Prostate gland (tissue), 2 donors: ENCODE measurements around the gene CNP. TPM values are rescaled to one million over a fixed set of nuclear protein-coding genes. Genes with fewer than 3 reads are reported as not detected.
A peak's percentile ranks its signal among the peaks of the same experiment; 100 is the strongest.

Experiments used
- DNase-seq: peaks from one replicate; pipeline ENCODE4 v3.0.0-alpha.2; 2019; ENCODE audit warnings: low spot score
- H3K27ac ChIP-seq, 2 donors: fragments of 200-600 bp; sonication (generic); 2 replicates each; pipeline ENCODE4 v1.5.1; 2017 to 2019
- H3K27me3 ChIP-seq: fragments of 200-600 bp; sonication (generic); replicated peaks from 2 replicates; pipeline ENCODE4 v1.5.1; 2019; ENCODE audit not compliant: insufficient read depth
- H3K36me3 ChIP-seq, 2 donors: fragments of 200-600 bp; sonication (generic); 1 replicate in 1 of 2; 2 replicates in 1 of 2; pipeline versions ENCODE4 v1.5.1 to v1.8.1; 2017 to 2019
- H3K4me1 ChIP-seq: fragments of 200-600 bp; sonication (generic); replicated peaks from 2 replicates; pipeline ENCODE4 v1.5.1; 2019
- H3K4me3 ChIP-seq, 2 donors: fragments of 200-600 bp; sonication (generic); 2 replicates each; pipeline ENCODE4 v1.5.1; 2017 to 2019
- H3K9me3 ChIP-seq: fragments of 200-600 bp; sonication (generic); 2 replicates; pipeline ENCODE4 v1.5.1; 2017
- POLR2A ChIP-seq: fragments of 450-650 bp; IDR thresholded peaks from one replicate; pipeline ENCODE4 v1.6.1; 2016; ENCODE audit warnings: antibody characterized with exemption, mild to moderate bottlenecking
- POLR2AphosphoS5 ChIP-seq: sonication (generic); formaldehyde crosslinking; IDR thresholded peaks from one replicate; pipeline ENCODE4 v1.6.1; 2017; ENCODE audit warnings: antibody characterized with exemption
- WGBS: methylation state at CpG from one replicate; pipeline ENCODE4 v1.1.5; 2018; 5-methylcytosine and 5-hydroxymethylcytosine counted together
- intact Hi-C: fragments of 100-400 bp; cut with DNase I; formaldehyde crosslinking; loops from one replicate; pipeline ENCODE4 v1.14.2; 2022
- total RNA-seq, 2 donors: library from RNA; depleted of rRNA; stranded (reverse); fragments of >200 nt; gene quantifications; one replicate each; pipeline ENCODE4 v1.1.0, GENCODE V29; 2016
- TF ChIP-seq, protein P1 (sequence below), 4 experiments: fragments of 200-600 bp in 2 of 4; fragments of 450-650 bp in 2 of 4; sonication (generic) in 2 of 4; IDR thresholded peaks; 1 replicate in 3 of 4; 2 replicates in 1 of 4; pipeline ENCODE4 v1.5.1; 2016 to 2019; ENCODE audit warnings: antibody characterized with exemption in 4 of 4, mild to moderate bottlenecking in 2 of 4, moderate library complexity in 2 of 4

Gene CNP
- total RNA-seq, 2 donors from 2014 or later: 85.8 to 117 TPM

DNA sequence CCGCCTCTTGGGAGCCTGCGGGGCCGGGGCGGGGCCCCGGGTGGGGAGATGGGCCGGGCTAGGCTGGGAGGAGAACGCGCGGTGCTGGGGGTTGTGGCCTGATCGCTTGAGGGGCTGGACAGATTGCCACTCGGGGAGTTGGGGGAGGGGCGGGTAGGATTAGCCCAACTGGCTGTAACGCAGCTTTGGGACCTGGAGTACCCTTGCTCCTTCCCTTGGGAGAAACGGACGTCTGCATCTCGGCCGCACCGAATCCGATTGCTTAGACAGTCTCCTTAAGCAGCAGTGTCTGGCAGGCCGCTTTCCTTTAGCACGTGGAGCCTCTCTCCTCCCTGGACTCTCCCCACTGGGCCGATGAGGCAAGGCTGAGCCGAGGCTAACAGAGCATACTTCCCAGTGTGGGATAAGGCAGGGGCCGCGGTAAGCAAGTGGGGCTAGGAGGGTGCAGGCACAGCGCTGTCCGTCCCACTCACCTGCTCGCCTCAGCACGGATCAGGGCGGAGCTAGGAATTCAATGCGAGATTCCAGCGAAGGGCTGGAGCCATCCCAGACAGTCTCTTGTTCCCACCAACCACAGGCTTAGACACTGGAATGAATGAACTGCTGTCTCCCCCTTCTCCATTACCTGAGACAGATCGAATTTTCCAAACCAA, 47.3 kb upstream of the CNP start:
- TF ChIP-seq POLR2A: no peak
- TF ChIP-seq POLR2AphosphoS5: no peak
- TF ChIP-seq, protein P1, sequence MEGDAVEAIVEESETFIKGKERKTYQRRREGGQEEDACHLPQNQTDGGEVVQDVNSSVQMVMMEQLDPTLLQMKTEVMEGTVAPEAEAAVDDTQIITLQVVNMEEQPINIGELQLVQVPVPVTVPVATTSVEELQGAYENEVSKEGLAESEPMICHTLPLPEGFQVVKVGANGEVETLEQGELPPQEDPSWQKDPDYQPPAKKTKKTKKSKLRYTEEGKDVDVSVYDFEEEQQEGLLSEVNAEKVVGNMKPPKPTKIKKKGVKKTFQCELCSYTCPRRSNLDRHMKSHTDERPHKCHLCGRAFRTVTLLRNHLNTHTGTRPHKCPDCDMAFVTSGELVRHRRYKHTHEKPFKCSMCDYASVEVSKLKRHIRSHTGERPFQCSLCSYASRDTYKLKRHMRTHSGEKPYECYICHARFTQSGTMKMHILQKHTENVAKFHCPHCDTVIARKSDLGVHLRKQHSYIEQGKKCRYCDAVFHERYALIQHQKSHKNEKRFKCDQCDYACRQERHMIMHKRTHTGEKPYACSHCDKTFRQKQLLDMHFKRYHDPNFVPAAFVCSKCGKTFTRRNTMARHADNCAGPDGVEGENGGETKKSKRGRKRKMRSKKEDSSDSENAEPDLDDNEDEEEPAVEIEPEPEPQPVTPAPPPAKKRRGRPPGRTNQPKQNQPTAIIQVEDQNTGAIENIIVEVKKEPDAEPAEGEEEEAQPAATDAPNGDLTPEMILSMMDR (IDR thresholded peaks at IDR 0.05): no peak
- Histone ChIP-seq H3K9me3 (no peaks in the 10 kb centered on the region), H3K4me3 (peak overlapping the region; percentile 82 to 99), H3K27me3 (no peaks in the 10 kb centered on the region), H3K4me1 (no peaks in the 10 kb centered on the region), H3K27ac (peak overlapping the region; percentile 85 to 90), H3K36me3 (no peaks in the 10 kb centered on the region)
- intact Hi-C loops: no loop called here
- peak; percentile 57 for DNase-seq
- WGBS: 2% methylated on average over 32 of the region's 33 CpGs

DNA sequence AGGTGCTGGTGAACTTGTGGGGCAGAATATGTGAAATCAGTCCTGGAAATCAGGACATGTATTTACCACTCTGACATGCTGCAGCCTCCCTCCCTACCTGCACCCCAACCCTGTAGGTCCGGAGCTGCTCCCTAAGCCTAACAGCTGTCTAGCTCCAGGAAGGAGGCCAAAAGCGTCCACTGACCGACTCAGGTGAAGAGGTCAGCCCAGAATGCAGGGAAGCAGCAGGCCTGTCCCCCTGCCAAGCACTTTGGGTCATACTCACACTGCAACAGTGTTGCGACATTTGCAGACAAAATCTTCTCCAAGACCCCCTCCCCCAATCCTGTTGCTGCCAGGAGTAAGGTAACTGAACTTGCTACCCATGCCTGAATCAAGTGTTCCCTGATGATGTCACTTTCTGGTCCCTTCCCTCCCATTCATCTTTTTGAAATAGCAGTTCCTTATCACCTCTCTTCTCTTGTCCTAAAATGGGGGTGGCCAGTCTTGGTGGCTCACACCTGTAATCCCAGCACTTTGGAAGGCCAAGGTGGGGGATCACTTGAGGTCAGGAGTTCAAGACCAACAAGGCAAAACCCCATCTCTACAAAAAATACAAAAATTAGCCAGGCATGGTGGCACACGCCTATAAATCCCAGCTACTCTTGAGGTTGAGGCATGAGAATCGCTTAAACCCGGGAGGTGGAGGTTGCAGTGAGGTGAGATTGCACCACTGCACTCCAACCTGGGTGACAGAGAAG, 46.6 kb upstream of the CNP start:
- intact Hi-C loops: no loop called here
- no peaks in the 10 kb centered on the region for H3K27me3 ChIP-seq
- H3K27ac ChIP-seq: peak overlapping the region; percentile 85 to 90
- no peak for DNase-seq
- no peaks in the 10 kb centered on the region for H3K4me1 ChIP-seq
- H3K9me3 ChIP-seq: no peaks in the 10 kb centered on the region
- WGBS: 71% methylated on average over 7 of the region's 7 CpGs
- H3K4me3 ChIP-seq: peak overlapping the region in 1 of 2 donors; percentile 82
- H3K36me3 ChIP-seq: no peaks in the 10 kb centered on the region
- TF ChIP-seq POLR2A (no peak), POLR2AphosphoS5 (no peak)
- TF ChIP-seq, protein P1 (IDR thresholded peaks at IDR 0.05): no peak

DNA sequence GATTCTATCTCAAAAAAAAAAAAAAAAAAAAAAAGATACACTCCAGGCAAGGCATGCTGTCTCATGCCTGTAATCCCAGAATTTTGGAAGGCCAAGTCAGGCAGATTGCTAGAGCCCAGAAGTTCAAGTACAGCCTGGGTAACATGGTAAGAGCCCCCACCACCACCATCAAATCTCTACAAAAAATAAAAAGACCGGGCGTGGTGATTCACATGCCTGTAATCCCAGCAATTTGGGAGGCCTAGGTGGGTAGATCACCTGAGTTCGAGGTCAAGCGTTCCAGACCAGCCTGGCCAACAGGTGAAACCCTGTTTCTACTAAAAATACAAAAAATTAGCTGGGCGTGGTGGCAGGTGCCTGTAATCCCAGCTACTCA, 46.0 kb upstream of the CNP start:
- no peak for TF ChIP-seq POLR2AphosphoS5
- no peak for TF ChIP-seq POLR2A
- TF ChIP-seq, protein P1 (IDR thresholded peaks at IDR 0.05): no peak
- no peaks in the 10 kb centered on the region for H3K27me3 ChIP-seq
- intact Hi-C loops: no loop called here
- no peaks in the 10 kb centered on the region for H3K36me3 ChIP-seq
- no peak overlapping the region for H3K27ac ChIP-seq
- WGBS: 92% methylated on average over 5 of the region's 5 CpGs
- DNase-seq: no peak
- H3K4me1 ChIP-seq: no peaks in the 10 kb centered on the region
- no peaks in the 10 kb centered on the region for H3K9me3 ChIP-seq
- no peak overlapping the region for H3K4me3 ChIP-seq

DNA sequence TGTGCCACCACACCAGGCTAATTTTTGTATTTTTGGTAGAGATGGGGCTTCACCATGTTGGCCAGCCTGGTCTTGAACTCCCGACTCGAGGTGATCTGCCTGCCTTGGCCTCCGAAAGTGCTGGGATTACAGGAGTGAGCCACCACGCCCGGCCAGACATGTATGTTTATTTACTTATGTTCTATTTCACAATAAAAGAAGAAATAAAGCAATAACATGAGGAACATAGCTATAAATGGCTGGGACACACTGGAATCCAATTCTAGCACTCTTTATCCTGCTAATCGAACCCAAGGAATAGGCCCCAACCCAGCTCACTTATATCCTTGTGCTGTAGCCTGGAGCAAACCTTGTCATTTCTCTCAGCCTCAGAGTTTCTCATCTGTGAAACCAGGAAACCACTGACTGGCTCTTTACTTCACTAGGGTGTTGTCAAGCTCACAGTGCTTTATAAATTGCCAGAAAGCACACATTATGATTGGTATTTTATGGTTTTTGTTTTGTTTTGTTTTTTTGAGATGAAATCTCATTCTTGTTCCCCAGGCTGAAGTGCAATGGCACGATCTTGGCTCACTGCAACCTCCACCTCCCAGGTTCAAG, 40.5 kb upstream of the CNP start:
- Histone ChIP-seq H3K36me3 (no peaks in the 10 kb centered on the region), H3K27ac (no peak overlapping the region), H3K9me3 (no peaks in the 10 kb centered on the region), H3K4me1 (no peaks in the 10 kb centered on the region), H3K4me3 (no peak overlapping the region), H3K27me3 (no peaks in the 10 kb centered on the region)
- intact Hi-C loops: no loop called here
- TF ChIP-seq POLR2AphosphoS5: no peak
- TF ChIP-seq, protein P1 (IDR thresholded peaks at IDR 0.05): no peak
- no peak for TF ChIP-seq POLR2A
- no peak for DNase-seq
- 68% methylated on average over 7 of the region's 7 CpGs for WGBS
